SK-N-SH (cell line): Measurements from ENCODE around the gene TBC1D8. TPM values are rescaled to one million over a fixed set of nuclear protein-coding genes. Genes with fewer than 3 reads are reported as not detected.

Experiments used
- CTCF ChIA-PET: fragments of 300-600, 350-600 bp; formaldehyde crosslinking; extraction: SDS; loops from one replicate; lab custom pipeline; 2021; lab: Yijun Ruan, JAX
- POLR2A ChIA-PET: fragments of 350-600 bp; sonication (Branson Sonifier 250); formaldehyde crosslinking; extraction: SDS; loops from one replicate; lab custom pipeline; 2020; ENCODE audit warnings: antibody characterized with exemption, inconsistent platforms; lab: Yijun Ruan, JAX
- DNase-seq: peaks from one replicate; pipeline ENCODE4 v3.0.0; 2012
- H2AFZ ChIP-seq: fragments of 200-600 bp; sonication (generic); 2 replicates; pipeline ENCODE4 v1.8.1; 2016; ENCODE audit warnings: antibody characterized with exemption, mild to moderate bottlenecking, low read depth
- H3F3A ChIP-seq: fragments of 200-600 bp; sonication (generic); replicated peaks from 2 replicates; pipeline ENCODE3; 2016; ENCODE audit warnings: antibody characterized with exemption, mild to moderate bottlenecking; ENCODE audit not compliant: insufficient read depth
- H3K27ac ChIP-seq, 2 experiments: fragments of 200-500 bp in 1 of 2; fragments of 200-600 bp in 1 of 2; sonication (Bioruptor generic) in 1 of 2; sonication (generic), shearing (Covaris generic) in 1 of 2; 2 replicates each; pipeline versions ENCODE4 v1.5.1 to v1.6.1; 2014 to 2016; ENCODE audit warnings: low read depth in 2 of 2, inconsistent platforms in 1 of 2, low read length in 1 of 2, mild to moderate bottlenecking in 1 of 2, mixed read lengths in 1 of 2
- H3K27me3 ChIP-seq: fragments of 200-600 bp; sonication (generic), shearing (Covaris generic); 2 replicates; pipeline ENCODE4 v1.6.1; 2016; ENCODE audit warnings: mixed run types; ENCODE audit not compliant: insufficient read depth
- H3K36me3 ChIP-seq, 2 experiments: fragments of 200-500 bp in 1 of 2; fragments of 200-600 bp in 1 of 2; sonication (Bioruptor generic) in 1 of 2; sonication (generic) in 1 of 2; replicated peaks in 1 of 2; 2 replicates each; pipeline versions ENCODE3 to v1.5.1; 2014 to 2016; ENCODE audit warnings: low read length in 1 of 2, mild to moderate bottlenecking in 1 of 2; ENCODE audit not compliant: insufficient read depth in 2 of 2, control insufficient read depth in 1 of 2
- H3K4me1 ChIP-seq, 2 experiments: fragments of 200-500 bp in 1 of 2; fragments of 200-600 bp in 1 of 2; sonication (Bioruptor generic) in 1 of 2; sonication (generic), shearing (Covaris generic) in 1 of 2; 2 replicates each; pipeline versions ENCODE4 v1.5.1 to v1.6.1; 2014 to 2016; ENCODE audit warnings: low read depth in 1 of 2, low read length in 1 of 2, mixed run types in 1 of 2; ENCODE audit not compliant: insufficient read depth in 2 of 2, control insufficient read depth in 1 of 2
- H3K4me2 ChIP-seq: fragments of 200-600 bp; sonication (generic), shearing (Covaris generic); 2 replicates; pipeline ENCODE4 v1.6.1; 2017; ENCODE audit warnings: mixed run types
- H3K4me3 ChIP-seq, 2 experiments: fragments of 200-500 bp in 1 of 2; fragments of 200-600 bp in 1 of 2; sonication (Bioruptor generic) in 1 of 2; sonication (generic), shearing (Covaris generic) in 1 of 2; 2 replicates each; pipeline versions ENCODE4 v1.5.1 to v1.8.1; 2014 to 2016; ENCODE audit warnings: low read depth in 2 of 2, inconsistent platforms in 1 of 2, low read length in 1 of 2, mild to moderate bottlenecking in 1 of 2, mixed read lengths in 1 of 2, moderate library complexity in 1 of 2
- H3K79me2 ChIP-seq: fragments of 200-600 bp; sonication (generic); 2 replicates; pipeline ENCODE4 v1.8.1; 2017; ENCODE audit warnings: mild to moderate bottlenecking; ENCODE audit not compliant: insufficient read depth
- H3K9ac ChIP-seq: fragments of 200-600 bp; sonication (generic); 2 replicates; pipeline ENCODE4 v1.6.1; 2017; ENCODE audit warnings: mixed run types
- H3K9me2 ChIP-seq: fragments of 200-600 bp; sonication (generic); 2 replicates; pipeline ENCODE4 v1.6.1; 2017; ENCODE audit warnings: mixed run types
- H3K9me3 ChIP-seq: fragments of 200-600 bp; sonication (generic); 2 replicates; pipeline ENCODE4 v1.6.1; 2017; ENCODE audit warnings: mixed run types, mild to moderate bottlenecking, moderate library complexity
- H4K20me1 ChIP-seq: fragments of 200-600 bp; sonication (generic); 2 replicates; pipeline ENCODE4 v1.6.1; 2017; ENCODE audit warnings: mild to moderate bottlenecking, mixed run types; ENCODE audit not compliant: insufficient read depth
- CHD2 ChIP-seq: fragments of 150-350 bp; IDR thresholded peaks from 2 replicates; pipeline ENCODE4 v1.6.1; 2018; ENCODE audit warnings: low read length; ENCODE audit not compliant: partially characterized antibody
- CTCF ChIP-seq: fragments of 200-600 bp; sonication (generic); IDR thresholded peaks from 2 replicates; pipeline ENCODE4 v1.6.1; 2017; ENCODE audit warnings: antibody characterized with exemption, mild to moderate bottlenecking, moderate library complexity
- ELF1 ChIP-seq: IDR thresholded peaks from 2 replicates; pipeline ENCODE4 v1.4.0; 2012
- EP300 ChIP-seq, 2 experiments: IDR thresholded peaks; 2 replicates each; pipeline versions ENCODE4 v1.4.0 to v1.6.1; 2012; ENCODE audit warnings: borderline replicate concordance in 1 of 2, low read depth in 1 of 2, low read length in 1 of 2
- EZH2phosphoT487 ChIP-seq: fragments of 200-600 bp; sonication (generic); IDR thresholded peaks from 2 replicates; pipeline ENCODE4 v1.6.1; 2017; ENCODE audit warnings: low read depth, mixed run types, mild to moderate bottlenecking, antibody characterized with exemption, moderate library complexity, borderline replicate concordance
- FOSL2 ChIP-seq: IDR thresholded peaks from 2 replicates; pipeline ENCODE4 v1.4.0; 2012; ENCODE audit warnings: low read depth, mild to moderate bottlenecking, moderate library complexity, borderline replicate concordance
- FOXJ3 ChIP-seq: sonication (generic); formaldehyde crosslinking; IDR thresholded peaks from 2 replicates; pipeline ENCODE4 v1.5.1; 2020; ENCODE audit warnings: mild to moderate bottlenecking, missing genetic modification reagents
- FOXM1 ChIP-seq: IDR thresholded peaks from 2 replicates; pipeline ENCODE4 v1.4.0; 2012; ENCODE audit warnings: low read depth, mild to moderate bottlenecking
- GABPA ChIP-seq: IDR thresholded peaks from 2 replicates; pipeline ENCODE4 v1.4.0; 2012; ENCODE audit warnings: low read depth, mild to moderate bottlenecking
- JUND ChIP-seq: IDR thresholded peaks from 2 replicates; pipeline ENCODE4 v1.4.0; 2012
- MXI1 ChIP-seq: IDR thresholded peaks from 2 replicates; pipeline ENCODE4 v1.6.1; 2012; ENCODE audit warnings: mild to moderate bottlenecking, low read depth, low read length, improper control_type of control experiment
- NRF1 ChIP-seq: IDR thresholded peaks from 2 replicates; pipeline ENCODE4 v1.6.1; 2012; ENCODE audit warnings: low read depth, mild to moderate bottlenecking, low read length
- PBX3 ChIP-seq: IDR thresholded peaks from 2 replicates; pipeline ENCODE4; 2012
- POLR2AphosphoS5 ChIP-seq: IDR thresholded peaks from 2 replicates; pipeline ENCODE4 v1.6.1; 2012; ENCODE audit warnings: low read depth, low read length
- RAD21 ChIP-seq: IDR thresholded peaks from 2 replicates; pipeline ENCODE4 v1.6.1; 2012; ENCODE audit warnings: mild to moderate bottlenecking, low read length
- RCOR1 ChIP-seq: fragments of 150-350 bp; IDR thresholded peaks from 2 replicates; pipeline ENCODE4 v1.6.1; 2017; ENCODE audit warnings: antibody characterized with exemption, low read length
- RFX5 ChIP-seq: IDR thresholded peaks from 2 replicates; pipeline ENCODE4 v1.6.1; 2012; ENCODE audit warnings: mild to moderate bottlenecking, improper control_type of control experiment, low read length
- RXRA ChIP-seq: IDR thresholded peaks from 2 replicates; pipeline ENCODE4 v1.4.0; 2012; ENCODE audit warnings: low read depth, mild to moderate bottlenecking, borderline replicate concordance
- SIN3A ChIP-seq: IDR thresholded peaks from 2 replicates; pipeline ENCODE4 v1.6.1; 2012; ENCODE audit warnings: low read depth, mild to moderate bottlenecking, low read length, moderate library complexity, borderline replicate concordance
- SMC3 ChIP-seq: IDR thresholded peaks from 2 replicates; pipeline ENCODE4 v1.6.1; 2012; ENCODE audit warnings: low read depth, low read length, improper control_type of control experiment
- TAF1 ChIP-seq: IDR thresholded peaks from 2 replicates; pipeline ENCODE4 v1.6.1; 2012; ENCODE audit warnings: low read depth, mild to moderate bottlenecking, low read length, moderate library complexity, borderline replicate concordance
- TCF12 ChIP-seq: IDR thresholded peaks from 2 replicates; pipeline ENCODE4 v1.4.0; 2012
- YY1 ChIP-seq: IDR thresholded peaks from 2 replicates; pipeline ENCODE4 v1.4.0; 2012; ENCODE audit warnings: low read depth, mild to moderate bottlenecking
- WGBS: methylation state at CpG from one replicate; pipeline ENCODE4 v1.1.6; 2017; ENCODE audit warnings: low lambda C conversion rate; 5-methylcytosine and 5-hydroxymethylcytosine counted together
- polyA plus RNA-seq, 3 experiments: library from polyadenylated mRNA; depleted of rRNA; stranded (reverse); fragments of >200 nt; gene quantifications; 2 replicates each; pipeline ENCODE4 v1.2.3, GENCODE V29; 2012
- TF ChIP-seq, protein P1 (sequence below): fragments of 150-350 bp; IDR thresholded peaks from 2 replicates; pipeline ENCODE4 v1.6.1; 2016; ENCODE audit warnings: mild to moderate bottlenecking, low read depth, low read length
- TF ChIP-seq, protein P2 (sequence below): fragments of 150-350 bp; IDR thresholded peaks from 2 replicates; pipeline ENCODE4 v1.6.1; 2017; ENCODE audit warnings: antibody characterized with exemption, low read length, low read depth, borderline replicate concordance

TBC1D8 gene
- polyA plus RNA-seq, 1 of the 3 experiments (the other 2 are of a cell fraction) = 5.3 TPM

DNA sequence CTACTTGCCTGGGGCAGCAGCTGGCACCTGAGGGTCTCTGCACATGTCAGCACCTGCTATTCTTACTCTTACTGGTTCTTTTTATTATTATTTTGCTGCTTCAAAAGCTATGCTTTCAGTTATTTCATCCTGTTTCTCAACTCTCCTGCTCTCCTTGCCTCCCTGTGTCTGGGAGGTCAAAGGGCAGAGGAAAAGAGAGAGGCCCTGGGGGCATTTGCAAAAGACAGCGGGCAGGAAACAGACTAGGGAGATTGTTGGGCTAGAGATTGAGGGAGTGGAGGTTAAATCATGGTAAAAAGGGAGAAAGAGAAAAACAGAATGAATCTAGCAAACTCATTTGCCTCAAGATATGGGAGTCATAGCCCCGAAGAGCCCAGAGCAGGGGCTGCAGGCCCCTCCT is 170.2 kb downstream of the TBC1D8 start:
- Histone ChIP-seq H3K27me3 (no peaks in the 10 kb centered on the region), H3K9ac (no peak overlapping the region), H3K9me2 (no peaks in the 10 kb centered on the region), H3K4me3 (no peak overlapping the region), H3K36me3 (peaks cover 10 to 47% of the 10 kb centered on the region in 2 experiments), H3K4me1 (peaks cover 0 to 12% of the 10 kb centered on the region in 2 experiments; a peak in 1 of 4 replicates), H2AFZ (no peak overlapping the region), H3K27ac (no peak overlapping the region), H4K20me1 (no peaks in the 10 kb centered on the region), H3K9me3 (no peaks in the 10 kb centered on the region), H3K4me2 (no peak overlapping the region), H3K79me2 (no peaks in the 10 kb centered on the region), H3F3A (peaks cover 11% of the 10 kb centered on the region)
- ChIA-PET POLR2A (no interaction called here), CTCF (interaction anchor here (1.4 to 1.8 kb wide), 2 partner anchors 371 to 375 kb away, joined by 5 to 8 read pairs; no protein-coding TSS in a partner anchor)
- no peak for DNase-seq
- 87% methylated on average over 2 of the region's 2 CpGs for WGBS
- TF ChIP-seq FOXM1 = no peak
- TF ChIP-seq EZH2phosphoT487 = no peak
- no peak for TF ChIP-seq EP300 (IDR thresholded peaks at IDR 0.05; ENCODE audit: borderline replicate concordance in 1 of 2, low read depth in 1 of 2, low read length in 1 of 2)
- no peak for TF ChIP-seq GABPA
- TF ChIP-seq SIN3A = no peak
- no peak for TF ChIP-seq RXRA
- no peak for TF ChIP-seq SMC3
- no peak for TF ChIP-seq JUND
- TF ChIP-seq POLR2AphosphoS5 = no peak
- TF ChIP-seq NRF1 = no peak
- TF ChIP-seq RFX5 = no peak
- TF ChIP-seq MXI1 = no peak
- TF ChIP-seq, protein P1, sequence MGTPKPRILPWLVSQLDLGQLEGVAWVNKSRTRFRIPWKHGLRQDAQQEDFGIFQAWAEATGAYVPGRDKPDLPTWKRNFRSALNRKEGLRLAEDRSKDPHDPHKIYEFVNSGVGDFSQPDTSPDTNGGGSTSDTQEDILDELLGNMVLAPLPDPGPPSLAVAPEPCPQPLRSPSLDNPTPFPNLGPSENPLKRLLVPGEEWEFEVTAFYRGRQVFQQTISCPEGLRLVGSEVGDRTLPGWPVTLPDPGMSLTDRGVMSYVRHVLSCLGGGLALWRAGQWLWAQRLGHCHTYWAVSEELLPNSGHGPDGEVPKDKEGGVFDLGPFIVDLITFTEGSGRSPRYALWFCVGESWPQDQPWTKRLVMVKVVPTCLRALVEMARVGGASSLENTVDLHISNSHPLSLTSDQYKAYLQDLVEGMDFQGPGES = no peak
- TF ChIP-seq TCF12 = no peak
- TF ChIP-seq RCOR1 = no peak
- no peak for TF ChIP-seq CTCF

GRCh38 chr2:100980046-100980445 is 171.1 kb downstream of the TBC1D8 start:
- H3K27ac ChIP-seq = no peak overlapping the region
- DNase-seq = no peak
- no peak overlapping the region for H3K9ac ChIP-seq
- peaks cover 0 to 12% of the 10 kb centered on the region in 2 experiments; a peak in 1 of 4 replicates for H3K4me1 ChIP-seq
- H4K20me1 ChIP-seq = no peaks in the 10 kb centered on the region
- no peaks in the 10 kb centered on the region for H3K27me3 ChIP-seq
- peaks cover 11% of the 10 kb centered on the region for H3F3A ChIP-seq
- WGBS = 92% methylated on average over 12 of the region's 12 CpGs
- no peak overlapping the region for H2AFZ ChIP-seq
- no peak overlapping the region for H3K4me3 ChIP-seq
- H3K9me3 ChIP-seq = no peaks in the 10 kb centered on the region
- POLR2A ChIA-PET = no interaction called here
- no peak overlapping the region for H3K4me2 ChIP-seq
- no peaks in the 10 kb centered on the region for H3K79me2 ChIP-seq
- H3K9me2 ChIP-seq = no peaks in the 10 kb centered on the region
- CTCF ChIA-PET = interaction anchor here (1.4 to 1.8 kb wide), 2 partner anchors 370 to 374 kb away, joined by 5 to 8 read pairs; no protein-coding TSS in a partner anchor
- peaks cover 6 to 47% of the 10 kb centered on the region in 2 experiments for H3K36me3 ChIP-seq
- TF ChIP-seq FOXM1 = no peak
- TF ChIP-seq TAF1 = no peak
- no peak for TF ChIP-seq EP300 (IDR thresholded peaks at IDR 0.05; ENCODE audit: borderline replicate concordance in 1 of 2, low read depth in 1 of 2, low read length in 1 of 2)
- no peak for TF ChIP-seq FOSL2
- no peak for TF ChIP-seq ELF1
- TF ChIP-seq PBX3 = no peak
- TF ChIP-seq RXRA = no peak
- no peak for TF ChIP-seq RAD21
- TF ChIP-seq, protein P2, sequence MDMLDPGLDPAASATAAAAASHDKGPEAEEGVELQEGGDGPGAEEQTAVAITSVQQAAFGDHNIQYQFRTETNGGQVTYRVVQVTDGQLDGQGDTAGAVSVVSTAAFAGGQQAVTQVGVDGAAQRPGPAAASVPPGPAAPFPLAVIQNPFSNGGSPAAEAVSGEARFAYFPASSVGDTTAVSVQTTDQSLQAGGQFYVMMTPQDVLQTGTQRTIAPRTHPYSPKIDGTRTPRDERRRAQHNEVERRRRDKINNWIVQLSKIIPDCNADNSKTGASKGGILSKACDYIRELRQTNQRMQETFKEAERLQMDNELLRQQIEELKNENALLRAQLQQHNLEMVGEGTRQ = no peak
- TF ChIP-seq CHD2 = no peak
- TF ChIP-seq YY1 = no peak
- no peak for TF ChIP-seq SMC3
- TF ChIP-seq RCOR1 = no peak
- no peak for TF ChIP-seq FOXJ3 (CRISPR knock-in tag)
- no peak for TF ChIP-seq SIN3A
